Thoracic aorta (tissue), 2 donors: ENCODE measurements around the gene CES2. TPM values are rescaled to one million over a fixed set of nuclear protein-coding genes. Genes with fewer than 3 reads are reported as not detected.
"Not testable (repeated sequence)": the region's sequence is repeated elsewhere in the genome, so short reads cannot be mapped to it uniquely, and the experiment has no call there.

Experiments
- ATAC-seq: fragments of 150-250 bp; one replicate; pipeline ENCODE4 v1.8.0; 2017; ENCODE audit warnings: low read depth; ENCODE audit not compliant: insufficient number of reproducible peaks, low FRiP score
- DNase-seq: peaks from one replicate; pipeline ENCODE4 v3.0.0-alpha.2; 2020; ENCODE audit warnings: low spot score
- H3K27ac ChIP-seq, 2 donors: fragments of 200-600 bp; sonication (generic); 1 replicate in 1 of 2; 2 replicates in 1 of 2; pipeline ENCODE4 v1.5.1; 2016; ENCODE audit warnings: mild to moderate bottlenecking in 2 of 2, moderate library complexity in 2 of 2
- H3K27me3 ChIP-seq: fragments of 200-600 bp; sonication (generic); replicated peaks from 2 replicates; pipeline ENCODE4 v1.6.0; 2016; ENCODE audit warnings: mild to moderate bottlenecking; ENCODE audit not compliant: insufficient read depth
- H3K36me3 ChIP-seq: fragments of 200-600 bp; sonication (generic); one replicate; pipeline ENCODE4 v1.5.1; 2016
- H3K4me1 ChIP-seq, 2 donors: fragments of 200-600 bp; sonication (generic); 1 replicate in 1 of 2; 2 replicates in 1 of 2; pipeline versions ENCODE4 v1.5.1 to v1.6.0; 2016; ENCODE audit warnings: low read depth in 2 of 2, mild to moderate bottlenecking in 1 of 2; ENCODE audit not compliant: control insufficient read depth in 1 of 2
- H3K4me3 ChIP-seq: fragments of 200-600 bp; sonication (generic); 2 replicates; pipeline ENCODE4 v1.5.1; 2016; ENCODE audit warnings: mild to moderate bottlenecking
- H3K9me3 ChIP-seq: fragments of 200-600 bp; sonication (generic); 2 replicates; pipeline ENCODE4 v1.5.1; 2016
- CTCF ChIP-seq: fragments of 200-600 bp; sonication (generic); IDR thresholded peaks from one replicate; pipeline ENCODE4 v1.5.1; 2019; ENCODE audit warnings: antibody characterized with exemption
- total RNA-seq, 2 donors: library from RNA; depleted of rRNA; stranded (reverse); fragments of >200 nt; gene quantifications; one replicate each; pipeline versions ENCODE4 v1.1.0 to v1.2.3, GENCODE V29; 2016

The CES2 gene
- total RNA-seq, 2 donors from 2014 or later: 29.8 to 92.7 TPM

GRCh38 chr16:66895689-66895979 is 39.7 kb upstream of the CES2 start:
- peak overlapping the region in 1 of 2 donors; percentile 72 for H3K27ac ChIP-seq
- DNase-seq (no peak), ATAC-seq (no peak)
- H3K27me3 ChIP-seq: no peaks in the 10 kb centered on the region
- H3K4me1 ChIP-seq: peaks cover 26 to 52% of the 10 kb centered on the region in 2 donors
- H3K4me3 ChIP-seq: no peak overlapping the region
- H3K9me3 ChIP-seq: no peaks in the 10 kb centered on the region
- no peak for TF ChIP-seq CTCF
- no peaks in the 10 kb centered on the region for H3K36me3 ChIP-seq

- Histone ChIP-seq H3K9me3 (no peaks in the 10 kb centered on the region), H3K27ac (peak overlapping the region; percentile 43 to 72), H3K36me3 (no peaks in the 10 kb centered on the region), H3K4me1 (peaks cover 30 to 56% of the 10 kb centered on the region in 2 donors), H3K4me3 (no peak overlapping the region), H3K27me3 (no peaks in the 10 kb centered on the region)
- DNase-seq (no peak), ATAC-seq (no peak)
- no peak for TF ChIP-seq CTCF
Measured at GRCh38 chr16:66895999-66896398, 39.3 kb upstream of the CES2 start.

- peaks cover 35 to 63% of the 10 kb centered on the region in 2 donors for H3K4me1 ChIP-seq
- not testable (repeated sequence) for H3K27me3 ChIP-seq, DNase-seq, ATAC-seq, H3K4me3 ChIP-seq, H3K9me3 ChIP-seq, H3K36me3 ChIP-seq
- peak overlapping the region; percentile 43 to 72 for H3K27ac ChIP-seq
Measured at GRCh38 chr16:66896682-66897081, 38.6 kb upstream of the CES2 start.

GRCh38 chr16:66898207-66898606 is 37.1 kb upstream of the CES2 start:
- peak; percentile 60 for DNase-seq
- H3K4me3 ChIP-seq: no peak overlapping the region
- H3K36me3 ChIP-seq: no peaks in the 10 kb centered on the region
- H3K4me1 ChIP-seq: peaks cover 43 to 78% of the 10 kb centered on the region in 2 donors
- no peaks in the 10 kb centered on the region for H3K9me3 ChIP-seq
- no peak for TF ChIP-seq CTCF
- ATAC-seq: peak; percentile 55
- peak overlapping the region; percentile 93 to 97 for H3K27ac ChIP-seq
- H3K27me3 ChIP-seq: no peaks in the 10 kb centered on the region

- Histone ChIP-seq H3K9me3 (no peaks in the 10 kb centered on the region), H3K4me1 (peaks cover 49 to 85% of the 10 kb centered on the region in 2 donors), H3K36me3 (no peaks in the 10 kb centered on the region), H3K27ac (peak overlapping the region; percentile 93 to 97), H3K4me3 (no peak overlapping the region), H3K27me3 (no peaks in the 10 kb centered on the region)
- ATAC-seq (no peak), DNase-seq (no peak)
- TF ChIP-seq CTCF: no peak
Measured at GRCh38 chr16:66898933-66899309, 36.4 kb upstream of the CES2 start.

GRCh38 chr16:66899310-66899944 is 35.9 kb upstream of the CES2 start:
- Histone ChIP-seq H3K27me3 (no peaks in the 10 kb centered on the region), H3K9me3 (no peaks in the 10 kb centered on the region), H3K36me3 (no peaks in the 10 kb centered on the region), H3K27ac (peak overlapping the region; percentile 93 to 97), H3K4me1 (peaks cover 54 to 90% of the 10 kb centered on the region in 2 donors), H3K4me3 (no peak overlapping the region)
- DNase-seq: no peak
- TF ChIP-seq CTCF: no peak
- ATAC-seq: no peak
